Stomach (tissue), 9 donors: ENCODE results near the gene ECD. TPM values are rescaled to one million over a fixed set of nuclear protein-coding genes. Genes with fewer than 3 reads are reported as not detected.

Source experiments
- DNase-seq, 2 donors: peaks; one replicate each; pipeline versions ENCODE4 v3.0.0 to v3.0.0-alpha.2; 2013 to 2019
- H3K27ac ChIP-seq, 5 donors: fragments of 200-600 bp in 4 of 5; sonication (generic) in 4 of 5; one replicate each; pipeline ENCODE4 v1.5.1; 2013 to 2019; ENCODE audit warnings: mild to moderate bottlenecking in 1 of 5, moderate library complexity in 1 of 5
- H3K27me3 ChIP-seq, 3 donors: fragments of 200-600 bp; sonication (generic); one replicate each; pipeline ENCODE4 v1.5.1; 2017 to 2019; ENCODE audit warnings: mixed run types in 1 of 3
- H3K36me3 ChIP-seq, 4 donors: fragments of 200-600 bp; sonication (generic); 1 replicate in 3 of 4; 2 replicates in 1 of 4; pipeline ENCODE4 v1.5.1; 2016 to 2019
- H3K4me1 ChIP-seq, 4 donors: fragments of 200-600 bp; sonication (generic); one replicate each; pipeline ENCODE4 v1.5.1; 2016 to 2019
- H3K4me3 ChIP-seq, 4 donors: fragments of 200-600 bp; sonication (generic) in 3 of 4; one replicate each; pipeline ENCODE4 v1.5.1; 2016 to 2019; ENCODE audit warnings: mild to moderate bottlenecking in 1 of 4
- H3K9me3 ChIP-seq, 4 donors: fragments of 200-600 bp; sonication (generic); one replicate each; pipeline ENCODE4 v1.5.1; 2016 to 2019
- EP300 ChIP-seq: sonication (generic); formaldehyde crosslinking; IDR thresholded peaks from one replicate; pipeline ENCODE4 v1.6.1; 2017; ENCODE audit warnings: antibody characterized with exemption
- POLR2A ChIP-seq, 4 donors: fragments of 450-650 bp; IDR thresholded peaks; one replicate each; pipeline ENCODE4 v1.6.1; 2016; ENCODE audit warnings: antibody characterized with exemption in 4 of 4, control low read depth in 2 of 4, mild to moderate bottlenecking in 1 of 4, moderate library complexity in 1 of 4
- POLR2AphosphoS5 ChIP-seq, 3 donors: sonication (generic); formaldehyde crosslinking; IDR thresholded peaks; one replicate each; pipeline ENCODE4 v1.6.1; 2016; ENCODE audit warnings: antibody characterized with exemption in 3 of 3
- WGBS, 5 donors: extraction: QIAGEN DNeasy Blood & Tissue Kit in 3 of 5; methylation state at CpG; one replicate each; pipeline versions ENCODE4 v1.1.5 to v1.1.7; 2013 to 2018; 5-methylcytosine and 5-hydroxymethylcytosine counted together
- intact Hi-C: fragments of 100-400 bp; cut with DNase I; formaldehyde crosslinking; loops from one replicate; pipeline ENCODE4 v1.15.1; 2023; ENCODE audit warnings: low total_unique reads
- polyA plus RNA-seq, 3 donors: library from polyadenylated mRNA; stranded (reverse); fragments of 200-250 nt; gene quantifications; one replicate each; pipeline ENCODE4 v1.2.3, GENCODE V29; 2013
- total RNA-seq, 5 donors: library from RNA; depleted of rRNA; stranded (reverse); fragments of >200 nt; gene quantifications; one replicate each; pipeline versions ENCODE4 v1.1.0 to v1.2.3, GENCODE V29; 2014 to 2016
- TF ChIP-seq, protein P1 (sequence below), 7 experiments: fragments of 450-650 bp in 4 of 7; fragments of 200-600 bp in 3 of 7; sonication (generic) in 3 of 7; IDR thresholded peaks; one replicate each; pipeline ENCODE4 v1.5.1; 2016 to 2019; ENCODE audit warnings: antibody characterized with exemption in 7 of 7, control low read depth in 2 of 7, mild to moderate bottlenecking in 1 of 7
- donor health status: healthy with polysubstance abuse.
- donor health status: Bipolar disorder and iron deficiency.
- donor health status: healthy.

ECD gene
- total and polyA plus RNA-seq, 8 donors = 4.1 to 72.8 (median 11.1) TPM

DNA sequence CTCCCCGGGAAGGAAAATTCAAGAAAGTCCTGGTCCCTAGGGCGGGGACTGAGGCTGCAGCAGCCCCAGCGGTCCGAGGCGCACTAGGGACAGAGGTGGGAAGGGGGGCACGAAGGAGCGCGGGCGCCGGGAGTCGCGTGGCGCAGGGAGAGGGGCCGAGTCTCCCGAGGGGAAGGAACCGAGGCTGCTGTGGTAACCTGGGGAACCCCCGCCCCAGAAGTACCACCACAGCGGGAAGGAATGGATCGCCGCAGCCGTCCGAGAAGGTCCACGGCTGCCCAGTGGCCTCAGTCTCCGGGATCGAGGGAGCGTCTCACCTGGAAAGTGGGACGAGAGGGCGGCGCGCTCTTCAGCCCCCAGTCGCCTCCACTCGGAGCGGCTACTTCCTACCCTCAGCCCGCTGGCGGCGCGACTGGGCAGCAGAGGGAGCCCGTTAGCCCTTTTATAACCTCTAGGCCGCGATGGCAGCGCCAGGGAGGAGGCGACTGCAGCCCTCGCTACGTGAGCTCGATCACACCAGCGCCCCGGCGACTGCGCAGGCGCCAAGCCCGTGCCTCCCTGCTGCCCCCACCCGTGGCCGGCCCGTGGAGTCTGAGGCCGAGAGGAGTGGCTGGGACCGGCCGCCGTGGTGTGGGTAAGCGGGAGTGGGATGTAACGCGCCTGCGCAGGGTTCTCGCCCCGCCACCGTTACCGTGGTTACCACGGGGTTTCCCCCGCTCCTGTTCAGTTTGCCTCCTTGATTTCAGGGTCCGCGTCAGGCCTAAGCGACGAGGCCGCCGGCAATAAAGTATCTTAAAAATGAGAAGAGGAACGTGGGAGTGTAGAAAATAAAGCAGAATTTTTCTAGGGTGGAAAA, 71.1 kb downstream of the ECD start, which contains the start of gene P4HA1:
Gene P4HA1 (minus strand): TSS at position 418 of the 856 bp plus-strand sequence. CDS start 21,983 bp downstream, outside the sequence.
- H3K4me3 ChIP-seq = peak within 1 kb of the TSS; percentile 66 to 91 (median 84)
- no peaks in the 10 kb centered on the region for H3K27me3 ChIP-seq
- peaks cover 7 to 34% (median 23%) of the 10 kb centered on the region in 4 donors for H3K4me1 ChIP-seq
- no peaks in the 10 kb centered on the region for H3K9me3 ChIP-seq
- H3K36me3 ChIP-seq = peaks cover 0 to 12% (median 5%) of the 10 kb centered on the region in 4 donors
- intact Hi-C loops = no loop called here
- peak in 2 of 4 donors; percentile 38 to 75 for TF ChIP-seq POLR2A (IDR thresholded peaks at IDR 0.05)
- TF ChIP-seq, protein P1, sequence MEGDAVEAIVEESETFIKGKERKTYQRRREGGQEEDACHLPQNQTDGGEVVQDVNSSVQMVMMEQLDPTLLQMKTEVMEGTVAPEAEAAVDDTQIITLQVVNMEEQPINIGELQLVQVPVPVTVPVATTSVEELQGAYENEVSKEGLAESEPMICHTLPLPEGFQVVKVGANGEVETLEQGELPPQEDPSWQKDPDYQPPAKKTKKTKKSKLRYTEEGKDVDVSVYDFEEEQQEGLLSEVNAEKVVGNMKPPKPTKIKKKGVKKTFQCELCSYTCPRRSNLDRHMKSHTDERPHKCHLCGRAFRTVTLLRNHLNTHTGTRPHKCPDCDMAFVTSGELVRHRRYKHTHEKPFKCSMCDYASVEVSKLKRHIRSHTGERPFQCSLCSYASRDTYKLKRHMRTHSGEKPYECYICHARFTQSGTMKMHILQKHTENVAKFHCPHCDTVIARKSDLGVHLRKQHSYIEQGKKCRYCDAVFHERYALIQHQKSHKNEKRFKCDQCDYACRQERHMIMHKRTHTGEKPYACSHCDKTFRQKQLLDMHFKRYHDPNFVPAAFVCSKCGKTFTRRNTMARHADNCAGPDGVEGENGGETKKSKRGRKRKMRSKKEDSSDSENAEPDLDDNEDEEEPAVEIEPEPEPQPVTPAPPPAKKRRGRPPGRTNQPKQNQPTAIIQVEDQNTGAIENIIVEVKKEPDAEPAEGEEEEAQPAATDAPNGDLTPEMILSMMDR (IDR thresholded peaks at IDR 0.05) = peak in 6 of 7 experiments; percentile 19 to 73 (median 55)
- TF ChIP-seq EP300 = no peak
- TF ChIP-seq POLR2AphosphoS5 (IDR thresholded peaks at IDR 0.05) = peak; percentile 73 to 99 (median 99)
- DNase-seq = peak; percentile 99
- 0 to 1% (median 1%) methylated on average over 42 to 75 of the region's 75 CpGs for WGBS, 5 donors
- peak within 1 kb of the TSS; percentile 94 to 98 (median 97) for H3K27ac ChIP-seq

DNA sequence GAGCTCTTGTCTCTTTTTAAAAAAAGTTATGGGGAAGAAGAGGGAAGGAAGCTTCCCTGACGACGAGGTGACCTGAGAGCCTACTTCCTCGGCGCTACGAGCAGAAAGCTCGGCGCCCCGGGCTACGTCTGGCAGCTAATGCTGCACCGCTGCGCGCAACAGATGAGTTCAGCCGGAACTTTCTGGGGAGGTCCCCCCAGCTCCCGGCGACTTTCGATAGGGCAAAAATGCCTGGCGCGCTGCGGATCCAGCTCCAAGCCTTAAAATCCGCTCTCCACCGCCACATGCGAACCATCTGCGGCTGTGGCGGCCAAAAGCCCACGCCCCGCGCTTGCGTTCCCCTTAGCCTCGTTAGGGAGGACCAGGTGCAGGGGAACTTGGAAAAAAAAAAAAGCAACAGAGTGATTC, 71.8 kb downstream of the ECD start:
- 0% methylated on average over 21 to 29 of the region's 29 CpGs for WGBS, 5 donors
- Histone ChIP-seq H3K4me1 (peaks cover 7 to 40% (median 30%) of the 10 kb centered on the region in 4 donors), H3K4me3 (peak overlapping the region; percentile 66 to 91 (median 84)), H3K36me3 (peaks cover 0 to 12% (median 5%) of the 10 kb centered on the region in 4 donors), H3K27ac (peak overlapping the region; percentile 94 to 98 (median 97)), H3K9me3 (no peaks in the 10 kb centered on the region), H3K27me3 (no peaks in the 10 kb centered on the region)
- intact Hi-C loops = no loop called here
- DNase-seq = peak; percentile 75 to 88
- TF ChIP-seq EP300 (no peak), POLR2A (IDR thresholded peaks at IDR 0.05) (peak in 1 of 4 donors; percentile 25), POLR2AphosphoS5 (IDR thresholded peaks at IDR 0.05) (peak in 2 of 3 donors; percentile 73 to 83)

DNA sequence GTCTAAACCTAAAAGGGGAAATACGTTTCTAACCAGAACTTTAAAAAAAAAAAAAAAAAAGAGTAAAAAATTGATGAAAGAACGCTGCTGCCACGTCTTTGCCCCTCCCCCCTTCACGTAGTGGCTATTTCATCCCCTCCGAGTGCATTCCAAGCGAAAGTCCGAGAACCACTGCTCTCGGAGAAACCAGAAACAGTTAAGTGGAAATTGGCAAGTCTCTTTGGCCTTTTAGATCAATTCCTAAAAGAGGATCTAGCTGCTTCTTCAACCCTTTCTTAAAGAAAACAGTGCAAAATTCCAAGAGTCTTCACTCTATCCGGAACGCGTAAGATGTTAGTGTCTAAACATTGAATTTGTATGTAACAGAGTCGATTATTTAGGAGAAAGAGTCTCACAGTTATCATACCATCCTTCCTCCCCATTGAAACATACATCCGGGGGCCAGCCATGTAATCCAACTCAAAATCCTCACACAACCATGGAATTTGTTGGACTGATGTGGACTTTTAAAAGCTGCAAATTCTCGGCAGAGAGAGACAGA, 72.3 kb downstream of the ECD start:
- peak overlapping the region; percentile 94 to 98 (median 97) for H3K27ac ChIP-seq
- no peaks in the 10 kb centered on the region for H3K9me3 ChIP-seq
- no peak for TF ChIP-seq EP300
- TF ChIP-seq, protein P1 (IDR thresholded peaks at IDR 0.05) = no peak
- TF ChIP-seq POLR2AphosphoS5 (IDR thresholded peaks at IDR 0.05) = no peak
- no peak for TF ChIP-seq POLR2A (IDR thresholded peaks at IDR 0.05)
- intact Hi-C loops = no loop called here
- peak; percentile 36 to 92 for DNase-seq
- peak overlapping the region; percentile 66 to 91 (median 84) for H3K4me3 ChIP-seq
- WGBS, 5 donors = 0 to 1% (median 0%) methylated on average over 14 of the region's 14 CpGs
- no peaks in the 10 kb centered on the region for H3K27me3 ChIP-seq
- H3K36me3 ChIP-seq = peaks cover 0 to 12% (median 5%) of the 10 kb centered on the region in 4 donors
- peaks cover 7 to 41% (median 30%) of the 10 kb centered on the region in 4 donors for H3K4me1 ChIP-seq

DNA sequence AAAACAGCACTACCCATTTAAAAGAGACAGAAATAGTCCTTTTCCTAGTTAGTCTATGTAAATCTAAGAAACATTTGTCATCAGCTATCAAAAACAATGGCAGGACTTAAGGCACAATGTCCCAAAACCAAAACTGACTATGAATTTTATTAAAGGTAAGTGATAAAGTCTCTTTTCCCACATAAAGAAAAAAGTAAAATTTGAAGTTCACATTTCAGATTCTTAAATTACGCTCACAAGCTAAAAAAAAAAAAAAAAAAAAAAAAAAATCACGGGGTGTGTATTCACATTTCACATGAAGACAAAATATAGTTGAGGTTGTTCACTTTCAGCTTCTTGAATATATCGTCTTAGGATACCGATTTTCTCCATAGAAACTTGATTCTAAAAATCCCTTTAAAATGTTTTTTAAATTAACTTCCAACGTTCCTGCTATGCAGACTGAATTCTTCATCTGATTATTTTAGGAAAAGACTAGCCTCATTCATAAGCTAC, 72.8 kb downstream of the ECD start:
- no peak for DNase-seq
- intact Hi-C loops = no loop called here
- H3K4me3 ChIP-seq = peak overlapping the region; percentile 66 to 91 (median 84)
- H3K9me3 ChIP-seq = no peaks in the 10 kb centered on the region
- no peaks in the 10 kb centered on the region for H3K27me3 ChIP-seq
- peaks cover 7 to 41% (median 30%) of the 10 kb centered on the region in 4 donors for H3K4me1 ChIP-seq
- peak overlapping the region in 4 of 5 donors; percentile 94 to 98 (median 96) for H3K27ac ChIP-seq
- TF ChIP-seq POLR2AphosphoS5 (IDR thresholded peaks at IDR 0.05) (no peak), POLR2A (IDR thresholded peaks at IDR 0.05) (no peak), EP300 (no peak)
- TF ChIP-seq, protein P1 (IDR thresholded peaks at IDR 0.05) = no peak
- 2 to 4% (median 4%) methylated on average over 5 of the region's 5 CpGs for WGBS, 5 donors
- H3K36me3 ChIP-seq = peaks cover 0 to 9% (median 4%) of the 10 kb centered on the region in 4 donors
